Aorta (tissue), 5 donors: ENCODE data around the gene CEP85. TPM values are rescaled to one million over a fixed set of nuclear protein-coding genes. Genes with fewer than 3 reads are reported as not detected.
A peak's percentile ranks its signal among the peaks of the same experiment; 100 is the strongest.

Experiments
- ATAC-seq: fragments of 200-7000 bp; cut with Tn5 transposase; one replicate; pipeline ENCODE4 v1.9.1; 2022; ENCODE audit warnings: moderate library complexity; ENCODE audit not compliant: low FRiP score
- DNase-seq, 2 donors: peaks; one replicate each; pipeline ENCODE4 v3.0.0-alpha.2; 2020
- H3K27ac ChIP-seq, 2 donors: one replicate each; pipeline ENCODE4 v1.5.1; 2013; ENCODE audit warnings: low read length in 2 of 2, mild to moderate bottlenecking in 2 of 2, moderate library complexity in 2 of 2, control low read depth in 1 of 2, inconsistent platforms in 1 of 2, low read depth in 1 of 2
- H3K27me3 ChIP-seq, 2 donors: one replicate each; pipeline ENCODE4 v1.6.1; 2013; ENCODE audit warnings: control low read depth in 1 of 2, low read length in 1 of 2, mild to moderate bottlenecking in 1 of 2, moderate library complexity in 1 of 2; ENCODE audit not compliant: insufficient read depth in 2 of 2, control insufficient read depth in 1 of 2
- H3K36me3 ChIP-seq, 2 donors: one replicate each; pipeline ENCODE4 v1.6.1; 2013; ENCODE audit warnings: control low read depth in 1 of 2, low read length in 1 of 2, mild to moderate bottlenecking in 1 of 2; ENCODE audit not compliant: insufficient read depth in 2 of 2, control insufficient read depth in 1 of 2
- H3K4me1 ChIP-seq, 2 donors: one replicate each; pipeline ENCODE4 v1.6.1; 2013; ENCODE audit warnings: low read length in 2 of 2, control low read depth in 1 of 2, mild to moderate bottlenecking in 1 of 2, moderate library complexity in 1 of 2; ENCODE audit not compliant: insufficient read depth in 2 of 2, control insufficient read depth in 1 of 2
- H3K4me3 ChIP-seq, 2 donors: one replicate each; pipeline ENCODE4 v1.5.1; 2013; ENCODE audit warnings: low read length in 2 of 2, control low read depth in 1 of 2, mild to moderate bottlenecking in 1 of 2
- H3K9me3 ChIP-seq: one replicate; pipeline ENCODE4 v1.6.1; 2013; ENCODE audit warnings: mild to moderate bottlenecking, low read length; ENCODE audit not compliant: control insufficient read depth
- WGBS, 2 donors: extraction: QIAGEN DNeasy Blood & Tissue Kit; methylation state at CpG; one replicate each; pipeline ENCODE4 v1.1.7; 2013; 5-methylcytosine and 5-hydroxymethylcytosine counted together
- intact Hi-C, 2 donors: fragments of 100-400 bp; cut with DNase I; formaldehyde crosslinking; loops; one replicate each; pipeline versions ENCODE4 v1.14.2 to v1.15.0; 2022
- long read RNA-seq, 2 donors: library from polyadenylated mRNA; unstranded; transcript quantifications; one replicate each; pipeline ENCODE4 v2.0.0, GENCODE V29; 2020 to 2021
- polyA plus RNA-seq, 2 donors: library from polyadenylated mRNA; stranded (reverse); fragments of 200-250 nt; gene quantifications; one replicate each; pipeline ENCODE4 v1.2.3, GENCODE V29; 2013
- total RNA-seq, 2 donors: library from RNA; stranded (reverse); fragmentation: NEBNext Ultra II Directional; extraction: Animal tissue kit (Norgen Biotek cat#: 25700); gene quantifications; one replicate each; pipeline ENCODE4 v1.2.1, GENCODE V29; 2021
- donor health status: healthy with polysubstance abuse.
- donor health status: Bipolar disorder and iron deficiency.
- donor health status: DM: no; HTN: no; CAD: no.
- donor health status: DM: no; HTN: no; CAD: no.
- donor health status: DM: yes; HTN: yes; CAD: no.

CEP85 gene, protein sequence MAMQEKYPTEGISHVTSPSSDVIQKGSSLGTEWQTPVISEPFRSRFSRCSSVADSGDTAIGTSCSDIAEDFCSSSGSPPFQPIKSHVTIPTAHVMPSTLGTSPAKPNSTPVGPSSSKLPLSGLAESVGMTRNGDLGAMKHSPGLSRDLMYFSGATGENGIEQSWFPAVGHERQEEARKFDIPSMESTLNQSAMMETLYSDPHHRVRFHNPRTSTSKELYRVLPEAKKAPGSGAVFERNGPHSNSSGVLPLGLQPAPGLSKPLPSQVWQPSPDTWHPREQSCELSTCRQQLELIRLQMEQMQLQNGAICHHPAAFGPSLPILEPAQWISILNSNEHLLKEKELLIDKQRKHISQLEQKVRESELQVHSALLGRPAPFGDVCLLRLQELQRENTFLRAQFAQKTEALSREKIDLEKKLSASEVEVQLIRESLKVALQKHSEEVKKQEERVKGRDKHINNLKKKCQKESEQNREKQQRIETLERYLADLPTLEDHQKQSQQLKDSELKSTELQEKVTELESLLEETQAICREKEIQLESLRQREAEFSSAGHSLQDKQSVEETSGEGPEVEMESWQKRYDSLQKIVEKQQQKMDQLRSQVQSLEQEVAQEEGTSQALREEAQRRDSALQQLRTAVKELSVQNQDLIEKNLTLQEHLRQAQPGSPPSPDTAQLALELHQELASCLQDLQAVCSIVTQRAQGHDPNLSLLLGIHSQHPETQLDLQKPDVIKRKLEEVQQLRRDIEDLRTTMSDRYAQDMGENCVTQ
- total RNA-seq (1 to 10 TPM; 3.0 to 5.9 TPM), polyA plus RNA-seq (1 to 10 TPM in 1 of 2 donors, under 1 TPM in 1; 0.74 to 1.9 TPM)
- long read RNA-seq, donor 1, partial matches to known transcripts = 2 of 3 reads
- long read RNA-seq, donor 1, other reads (novel, unspliced or antisense) = 1 of 3 reads
- long read RNA-seq, donor 2, partial matches to known transcripts = 1 of 5 reads
- long read RNA-seq, donor 2, other reads (novel, unspliced or antisense) = 3 of 5 reads

DNA sequence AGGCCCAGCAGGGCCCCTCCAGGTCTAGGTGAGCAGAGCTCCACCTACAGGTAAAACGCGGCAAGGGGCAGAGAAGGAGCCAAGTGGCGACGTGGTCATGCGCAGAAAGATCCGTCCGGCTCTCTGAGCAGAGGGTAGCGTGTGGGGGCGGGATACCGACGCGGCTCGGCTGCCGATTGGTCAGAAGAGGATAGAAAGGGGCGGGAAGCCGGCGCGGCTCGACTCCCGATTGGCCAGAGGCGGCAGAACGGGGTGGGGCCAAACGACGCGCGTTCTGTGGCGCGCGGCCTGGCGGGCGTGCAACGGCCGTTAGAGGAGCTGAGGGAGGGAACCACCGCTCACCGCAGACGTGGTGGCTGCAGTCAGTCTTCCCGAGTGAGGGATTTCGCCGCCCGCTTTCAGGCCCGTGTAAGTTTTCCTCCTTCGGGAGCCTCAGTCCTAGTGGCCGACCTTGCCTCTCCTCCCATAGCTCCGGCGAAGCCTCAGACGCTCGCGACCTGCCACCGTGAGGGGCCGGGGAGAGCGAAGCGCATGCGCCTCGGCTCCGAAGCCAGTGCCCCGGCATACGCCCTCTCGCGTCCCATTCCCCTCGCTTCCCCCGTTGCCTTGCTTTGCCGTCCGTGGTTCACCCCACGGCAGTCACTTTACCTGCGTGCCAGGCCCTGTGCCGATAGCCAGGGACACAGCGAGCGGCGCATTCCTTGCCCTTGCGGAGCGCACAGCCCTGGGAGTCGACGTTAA, at the start of gene CEP85:
Gene CEP85 (plus strand): TSS at position 298 of the 741 bp plus-strand sequence. CDS start 5,584 bp downstream, outside the sequence.
- DNase-seq (peak; percentile 98 to 99), ATAC-seq (peak; percentile 100)
- no peaks in the 10 kb centered on the region for H3K27me3 ChIP-seq
- no peaks in the 10 kb centered on the region for H3K4me1 ChIP-seq
- H3K36me3 ChIP-seq = no peaks in the 10 kb centered on the region
- H3K27ac ChIP-seq = peak within 1 kb of the TSS in 1 of 2 donors; percentile 61
- WGBS, 2 donors = 0 to 1% methylated on average over 39 to 73 of the region's 73 CpGs
- H3K9me3 ChIP-seq = no peaks in the 10 kb centered on the region
- H3K4me3 ChIP-seq = peak within 1 kb of the TSS; percentile 39 to 40
- intact Hi-C loops = no loop called here

DNA sequence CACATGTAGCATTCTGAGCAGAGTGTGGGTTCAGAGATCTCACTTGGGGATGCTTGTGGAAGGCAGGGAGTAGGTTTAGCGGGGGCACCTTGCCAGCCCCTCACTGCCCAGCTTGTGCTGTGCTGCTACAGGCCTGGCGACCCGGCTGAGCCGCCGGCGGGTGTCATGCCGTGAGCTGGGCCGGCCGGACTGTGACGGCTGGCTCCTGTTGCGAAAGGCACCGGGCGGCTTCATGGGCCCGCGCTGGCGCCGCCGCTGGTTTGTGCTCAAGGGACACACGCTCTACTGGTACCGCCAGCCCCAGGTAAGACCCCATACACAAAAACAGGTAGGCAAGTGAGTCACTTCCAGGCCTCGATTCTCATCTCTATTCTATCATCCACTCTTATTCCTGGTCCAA, 49.1 kb upstream of the CEP85 start:
- ATAC-seq = no peak
- intact Hi-C loops = no loop called here
- WGBS, 2 donors = 97 to 98% methylated on average over 21 of the region's 21 CpGs
- H3K27ac ChIP-seq = no peak overlapping the region
- DNase-seq = no peak
- no peaks in the 10 kb centered on the region for H3K4me1 ChIP-seq
- H3K4me3 ChIP-seq = no peak overlapping the region
- H3K36me3 ChIP-seq = no peaks in the 10 kb centered on the region
- no peaks in the 10 kb centered on the region for H3K27me3 ChIP-seq
- H3K9me3 ChIP-seq = no peaks in the 10 kb centered on the region

DNA sequence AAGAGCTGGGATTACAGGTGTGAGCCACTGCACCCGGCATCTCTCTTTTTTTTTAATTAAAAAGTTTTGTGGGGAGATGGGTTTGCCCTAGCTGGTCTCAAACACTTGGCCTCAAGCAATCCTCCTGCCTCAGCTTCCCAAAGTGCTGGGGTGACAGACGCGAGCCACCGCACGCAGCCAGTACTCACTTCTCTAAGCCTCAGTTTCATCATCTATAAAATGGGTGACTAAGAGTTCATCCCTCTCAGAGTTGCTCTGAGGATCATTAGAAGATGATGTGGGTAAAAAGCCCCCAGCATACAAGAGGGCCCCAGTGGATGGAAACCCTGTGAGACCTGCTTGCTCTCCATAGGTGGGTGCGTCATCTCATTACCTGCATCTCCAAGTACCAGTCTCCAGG, 46.1 kb upstream of the CEP85 start:
- WGBS, 2 donors = 97% methylated on average over 6 of the region's 6 CpGs
- H3K27me3 ChIP-seq = no peaks in the 10 kb centered on the region
- H3K27ac ChIP-seq = no peak overlapping the region
- ATAC-seq (no peak), DNase-seq (no peak)
- H3K4me3 ChIP-seq = no peak overlapping the region
- H3K4me1 ChIP-seq = no peaks in the 10 kb centered on the region
- H3K36me3 ChIP-seq = no peaks in the 10 kb centered on the region
- intact Hi-C loops = no loop called here
- no peaks in the 10 kb centered on the region for H3K9me3 ChIP-seq

DNA sequence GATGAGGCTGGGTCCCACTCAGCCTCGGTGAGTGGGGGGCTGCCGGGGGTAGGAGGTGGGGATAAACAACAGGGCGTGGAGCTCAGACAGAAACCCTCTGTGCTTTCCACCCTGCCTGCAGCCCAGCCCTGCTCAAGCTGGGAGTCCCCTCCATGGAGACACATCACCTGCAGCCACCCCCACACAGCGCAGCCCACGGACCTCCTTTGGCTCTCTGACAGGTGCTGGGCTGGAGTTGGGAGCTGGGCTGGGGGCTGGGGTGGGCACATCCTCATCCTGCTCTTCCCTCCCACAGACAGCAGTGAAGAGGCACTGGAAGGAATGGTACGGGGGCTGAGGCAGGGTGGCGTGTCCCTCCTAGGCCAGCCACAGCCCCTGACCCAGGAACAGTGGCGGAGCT, 45.5 kb upstream of the CEP85 start:
- Histone ChIP-seq H3K36me3 (no peaks in the 10 kb centered on the region), H3K9me3 (no peaks in the 10 kb centered on the region), H3K4me1 (no peaks in the 10 kb centered on the region), H3K27ac (no peak overlapping the region), H3K27me3 (no peaks in the 10 kb centered on the region), H3K4me3 (no peak overlapping the region)
- DNase-seq = no peak
- peak; percentile 12 for ATAC-seq
- 95 to 98% methylated on average over 8 of the region's 8 CpGs for WGBS, 2 donors
- intact Hi-C loops = no loop called here

DNA sequence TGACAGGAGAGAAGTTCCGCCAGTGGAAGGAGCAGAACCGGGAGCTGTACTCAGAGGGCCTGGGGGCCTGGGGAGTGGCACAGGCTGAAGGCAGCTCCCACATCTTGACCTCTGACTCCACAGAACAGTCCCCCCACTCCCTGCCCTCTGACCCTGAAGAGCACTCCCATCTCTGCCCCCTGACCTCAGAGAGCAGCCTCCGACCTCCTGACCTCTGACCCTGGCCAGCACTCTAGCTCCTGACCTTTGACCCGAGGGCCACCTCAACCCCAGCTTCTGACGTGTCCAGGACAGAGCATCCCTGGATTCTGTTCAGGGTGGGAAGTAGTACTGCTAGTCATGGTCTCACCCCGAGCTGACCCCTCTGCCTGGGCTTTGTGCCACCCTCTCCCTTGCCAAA, 44.7 kb upstream of the CEP85 start:
- ATAC-seq (no peak), DNase-seq (no peak)
- Histone ChIP-seq H3K9me3 (no peaks in the 10 kb centered on the region), H3K4me1 (no peaks in the 10 kb centered on the region), H3K27ac (no peak overlapping the region), H3K36me3 (no peaks in the 10 kb centered on the region), H3K4me3 (no peak overlapping the region), H3K27me3 (no peaks in the 10 kb centered on the region)
- 75 to 77% methylated on average over 6 of the region's 6 CpGs for WGBS, 2 donors
- intact Hi-C loops = no loop called here

DNA sequence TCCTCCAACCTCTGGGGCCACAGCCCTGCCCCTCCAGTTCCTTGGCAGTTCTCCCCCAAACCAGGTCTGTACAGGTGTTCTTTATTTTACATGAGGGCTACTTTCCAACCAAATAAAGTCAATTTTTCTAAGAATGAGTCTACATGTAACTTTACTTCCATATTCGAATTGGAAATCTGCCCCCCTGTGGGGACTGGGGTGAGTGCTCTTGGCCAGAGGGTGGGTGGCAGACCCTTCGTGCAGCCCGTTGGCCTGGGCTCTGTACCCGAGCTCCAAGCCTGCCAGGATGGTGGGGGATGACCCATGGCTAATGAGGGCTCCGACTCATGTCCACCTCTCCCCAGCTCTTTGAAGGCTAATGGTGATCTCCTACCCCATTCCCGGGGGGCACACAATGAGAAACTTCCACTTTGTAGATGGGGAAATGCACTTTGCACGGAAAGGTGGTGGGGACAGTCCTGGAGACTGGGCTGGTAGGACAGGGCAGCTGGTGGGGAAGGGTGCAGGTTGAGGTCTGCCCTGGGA, 44.2 kb upstream of the CEP85 start:
- no peak for DNase-seq
- Histone ChIP-seq H3K4me3 (no peak overlapping the region), H3K4me1 (no peaks in the 10 kb centered on the region), H3K9me3 (no peaks in the 10 kb centered on the region), H3K27ac (no peak overlapping the region), H3K27me3 (no peaks in the 10 kb centered on the region), H3K36me3 (no peaks in the 10 kb centered on the region)
- intact Hi-C loops = no loop called here
- WGBS, 2 donors = 76 to 87% methylated on average over 7 of the region's 7 CpGs
- ATAC-seq = no peak

DNA sequence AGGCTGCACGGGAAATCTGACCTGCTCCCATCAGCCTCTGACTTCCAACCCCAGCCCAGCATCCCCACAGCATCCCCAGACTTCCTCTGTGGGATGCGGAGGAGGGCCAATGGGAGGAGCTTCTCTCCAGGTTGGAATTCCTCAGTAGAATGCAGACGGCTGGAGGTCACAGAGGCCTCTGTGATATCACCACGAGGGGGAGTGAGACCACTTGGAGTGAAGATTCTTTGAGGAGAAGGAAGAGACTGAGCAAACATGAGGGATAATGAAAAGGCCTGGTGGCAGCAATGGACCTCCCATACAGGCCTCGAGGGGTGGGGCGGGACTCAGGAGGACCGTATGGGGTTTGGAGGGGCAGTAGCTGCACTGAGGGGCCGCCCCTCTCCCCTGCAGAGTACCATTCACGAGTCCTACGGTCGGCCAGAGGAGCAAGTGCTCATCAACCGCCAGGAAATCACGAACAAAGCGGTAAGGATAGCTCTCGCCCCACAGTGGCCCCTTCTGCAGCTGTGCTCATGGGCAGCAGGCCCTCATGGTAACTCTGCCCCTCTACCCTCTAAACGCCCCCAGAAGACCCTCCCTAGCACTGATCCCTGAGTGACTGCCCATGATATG, 43.5 kb upstream of the CEP85 start, which contains the start of gene CATSPER4:
Gene CATSPER4 (plus strand): TSS at position 230 of the 615 bp plus-strand sequence. CDS start 26 bp downstream, at position 256.
- H3K4me3 ChIP-seq = no peak within 1 kb of the TSS
- 48 to 57% methylated on average over 16 of the region's 16 CpGs for WGBS, 2 donors
- no peaks in the 10 kb centered on the region for H3K4me1 ChIP-seq
- no peak within 1 kb of the TSS for H3K27ac ChIP-seq
- DNase-seq = no peak
- H3K36me3 ChIP-seq = no peaks in the 10 kb centered on the region
- no peaks in the 10 kb centered on the region for H3K9me3 ChIP-seq
- intact Hi-C loops = no loop called here
- H3K27me3 ChIP-seq = no peaks in the 10 kb centered on the region
- ATAC-seq = no peak

DNA sequence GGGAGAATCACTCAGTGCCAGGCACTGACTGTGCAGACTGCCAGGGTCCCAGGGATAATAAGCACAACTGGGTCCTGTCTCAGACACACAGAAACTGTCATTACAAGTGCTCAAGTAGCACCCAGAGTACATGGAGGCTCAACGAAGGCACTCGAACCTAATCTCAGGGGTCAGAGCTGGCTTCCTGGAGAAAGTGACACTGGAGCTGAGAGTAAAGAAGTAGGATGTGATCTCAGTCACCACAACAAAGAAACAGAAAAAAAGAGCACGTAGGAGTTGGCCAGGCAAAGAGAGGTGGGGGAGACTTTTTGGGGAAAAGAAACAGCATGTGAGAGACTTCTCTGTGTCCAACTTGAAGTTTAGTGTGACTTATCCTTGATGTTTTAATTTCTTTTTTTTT, 42.3 kb upstream of the CEP85 start:
- Histone ChIP-seq H3K27ac (no peak overlapping the region), H3K27me3 (no peaks in the 10 kb centered on the region), H3K9me3 (no peaks in the 10 kb centered on the region), H3K36me3 (no peaks in the 10 kb centered on the region), H3K4me1 (no peaks in the 10 kb centered on the region), H3K4me3 (no peak overlapping the region)
- WGBS, 2 donors = 60 to 63% methylated on average over 3 of the region's 3 CpGs
- DNase-seq (no peak), ATAC-seq (no peak)
- intact Hi-C loops = no loop called here
